Hindlimb muscle (tissue), 1 donor: Measurements from ENCODE around the gene MEX3C. TPM values are rescaled to one million over a fixed set of nuclear protein-coding genes. Genes with fewer than 3 reads are reported as not detected.

Source experiments
- polyA plus RNA-seq: library from polyadenylated mRNA; unstranded; fragments of 120-200 nt; gene quantifications from one replicate; pipeline ENCODE4 v1.2.1, GENCODE V29; 2013; ENCODE audit not compliant: insufficient read length

MEX3C gene
- polyA plus RNA-seq, 1 donor: 23.0 TPM

Other genes with a start within 250 kb of the MEX3C start
- 7.5 TPM for gene ELAC1, start 229.6 kb downstream of the MEX3C start, polyA plus RNA-seq
- 86.1 TPM for gene SMAD4, start 167.5 kb downstream of the MEX3C start, polyA plus RNA-seq